HG02759 (cell line): ENCODE measurements around the gene RIN1.
"Not testable (repeated sequence)": the region's sequence is repeated elsewhere in the genome, so short reads cannot be mapped to it uniquely, and the experiment has no call there.

ENCODE experiments used
- ATAC-seq: cut with Tn5 transposase; IDR thresholded peaks from one replicate; pipeline ENCODE4 v1.9.1; 2021; ENCODE audit warnings: mild to moderate bottlenecking, moderate library complexity; ENCODE audit not compliant: unreplicated experiment

RIN1 gene

DNA sequence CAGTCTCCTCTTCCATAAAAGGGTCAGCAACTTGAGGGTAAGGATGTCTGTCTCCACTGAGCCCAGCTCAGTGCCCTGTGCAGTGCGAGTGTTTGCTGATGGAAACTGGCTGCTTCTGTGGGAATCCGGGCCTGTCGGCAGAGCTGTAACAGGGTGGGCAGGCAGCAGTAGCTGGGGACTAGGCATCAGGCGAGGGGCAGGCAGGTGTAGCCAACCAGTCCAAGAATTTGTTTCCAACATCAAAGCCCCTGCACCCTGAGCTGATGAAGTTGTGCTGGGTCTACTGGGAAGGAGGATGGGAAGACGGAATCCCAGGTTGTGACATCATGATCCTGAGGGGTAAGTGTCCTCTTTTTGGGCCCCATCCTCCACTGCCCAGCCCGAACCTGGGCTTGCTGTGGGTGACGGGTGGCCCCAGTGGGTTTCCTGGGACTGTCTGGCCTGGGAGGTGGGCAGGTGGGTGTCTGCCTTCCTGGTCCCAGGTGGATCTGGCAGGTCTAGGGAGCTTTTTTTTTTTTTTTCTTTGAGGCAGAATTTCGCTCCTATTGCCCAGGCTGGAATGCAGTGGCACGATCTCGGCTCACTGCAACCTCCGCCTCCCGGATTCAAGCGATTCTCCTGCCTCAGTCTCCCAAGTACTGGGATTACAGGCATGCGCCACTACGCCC lies 24.3 kb upstream of the RIN1 start:
- no peak for ATAC-seq

DNA sequence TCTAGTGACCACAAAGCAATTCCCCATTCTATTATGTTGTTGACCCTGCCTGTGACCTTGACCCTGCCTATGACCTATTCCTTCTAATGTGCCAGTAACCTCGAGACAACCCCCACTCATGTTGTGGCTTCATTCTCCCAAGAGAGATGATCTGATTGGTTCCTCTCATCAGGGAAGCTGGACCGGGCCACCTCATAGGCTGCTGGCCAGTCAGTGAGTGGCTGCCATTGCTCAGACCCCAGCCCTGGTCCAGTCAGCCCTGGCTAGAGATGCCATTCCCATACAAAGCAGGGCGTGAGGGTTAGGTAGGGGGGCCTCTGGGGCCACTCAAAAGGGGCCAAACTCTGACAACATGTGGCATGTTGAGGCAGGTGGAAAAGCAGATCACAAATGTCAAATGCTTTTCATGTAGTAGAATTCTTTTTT lies 23.4 kb upstream of the RIN1 start:
- no peak for ATAC-seq

DNA sequence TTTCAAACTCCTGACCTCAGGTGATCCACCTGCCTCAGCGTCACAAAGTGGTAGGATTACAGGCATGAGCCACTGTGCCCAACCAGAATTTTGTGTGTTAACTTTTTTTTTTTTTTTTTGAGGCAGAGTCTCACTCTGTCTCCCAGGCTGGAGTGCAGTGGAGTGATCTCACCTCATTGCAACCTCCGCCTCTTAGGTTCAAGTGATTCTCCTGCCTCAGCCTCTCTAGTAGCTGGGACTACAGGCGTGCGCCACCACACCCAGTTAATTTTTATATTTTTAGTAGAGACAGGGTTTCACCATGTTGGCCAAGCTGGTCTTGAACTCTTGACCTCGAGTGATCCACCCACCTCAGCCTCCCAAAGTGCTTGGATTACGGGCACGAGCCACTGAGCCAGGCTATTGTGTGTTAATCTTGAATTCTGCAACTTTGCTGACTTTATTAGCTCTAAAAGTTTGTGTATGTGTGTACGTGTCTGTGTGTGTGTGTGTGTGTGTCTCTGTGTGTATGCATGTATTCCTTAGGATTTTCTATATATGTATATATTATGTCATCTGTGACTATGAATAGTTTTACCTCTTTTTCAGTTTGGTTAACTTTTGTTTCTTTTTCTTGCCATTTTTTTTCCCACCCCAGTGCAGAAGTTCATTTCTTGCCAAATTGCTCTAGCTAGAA lies 14.5 kb upstream of the RIN1 start:
- not testable (repeated sequence) for ATAC-seq

DNA sequence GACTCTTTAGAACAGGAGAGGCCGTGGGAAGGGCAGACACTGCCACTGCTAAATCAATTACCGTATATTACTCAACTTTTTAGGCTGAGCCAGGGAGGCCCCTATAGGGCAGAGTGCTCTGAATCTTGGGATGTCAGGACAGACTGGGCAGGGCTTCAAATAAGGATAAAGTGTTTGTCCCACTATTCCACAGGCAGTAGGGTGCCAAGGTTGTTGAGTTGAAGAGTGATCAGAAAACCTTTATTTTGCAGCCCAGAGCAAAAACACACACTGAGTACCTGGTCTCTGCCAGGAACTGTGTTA lies 12.8 kb upstream of the RIN1 start:
- ATAC-seq = no peak

- ATAC-seq = peak; percentile 48
These were observed 11.4 kb upstream of the RIN1 start, which contains the start of gene B4GAT1 for GRCh38 chr11:66347425-66348276. TSS of gene B4GAT1 (minus strand) at chr11:66347629. CDS start at chr11:66347545, 84 bp downstream.

GRCh38 chr11:66346476-66347424 lies 10.5 kb upstream of the RIN1 start:
- no peak for ATAC-seq

DNA sequence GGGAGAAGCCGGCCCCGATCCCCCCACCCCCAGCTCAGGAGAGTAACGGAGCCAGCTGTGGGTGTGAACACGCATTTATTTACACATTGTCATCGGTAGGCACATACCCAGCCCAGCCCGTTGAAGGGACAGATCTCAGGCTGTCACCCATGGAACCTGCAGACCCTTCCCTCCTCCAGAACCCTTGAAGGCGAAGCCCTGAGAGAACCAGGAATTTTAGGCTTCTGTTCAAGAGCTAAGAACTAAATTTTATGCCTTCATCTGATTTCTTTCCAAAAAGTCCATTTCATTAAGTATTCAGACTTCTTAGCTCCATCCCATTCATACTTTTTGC lies 9.0 kb upstream of the RIN1 start:
- peak; percentile 6 for ATAC-seq

GRCh38 chr11:66344550-66345315 lies 8.5 kb upstream of the RIN1 start, which contains the start of gene BRMS1:
TSS of gene BRMS1 (minus strand) at chr11:66345104. CDS start at chr11:66342234, 2,870 bp downstream.
- peak; percentile 73 for ATAC-seq

- no peak for ATAC-seq
These were observed 6.9 kb upstream of the RIN1 start for GRCh38 chr11:66343176-66343575.

DNA sequence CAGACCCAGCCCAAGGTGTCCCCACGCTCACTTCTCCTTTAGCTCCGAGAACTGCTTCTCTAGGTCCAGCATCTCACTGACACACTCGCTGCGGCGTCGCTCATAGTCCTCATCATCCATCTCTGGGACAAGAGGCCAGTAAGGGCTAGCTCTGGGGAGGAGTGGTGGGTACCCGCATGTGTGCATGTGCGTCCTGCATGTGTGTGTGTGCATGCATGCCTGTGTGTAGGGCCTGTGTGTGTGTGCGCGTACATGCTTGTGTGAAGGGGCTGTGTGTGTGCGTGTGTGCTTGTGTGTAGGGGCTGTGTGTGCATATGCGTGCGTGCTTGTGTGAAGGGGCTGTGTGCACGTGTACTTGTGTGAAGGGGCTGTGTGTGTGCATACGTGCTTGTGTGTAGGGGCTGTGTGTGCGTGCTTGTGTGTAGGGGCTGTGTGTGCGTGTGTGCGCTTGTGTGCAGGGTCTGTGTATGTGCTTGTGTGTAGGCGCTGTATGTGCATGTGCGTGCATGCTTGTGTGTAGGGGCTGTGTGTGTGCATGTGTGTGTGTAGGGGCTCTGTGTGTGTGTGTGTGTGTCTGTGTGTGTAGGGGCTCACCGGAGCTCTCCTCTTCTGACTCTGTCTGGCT lies 5.4 kb upstream of the RIN1 start:
- no peak for ATAC-seq

- no peak for ATAC-seq
These were observed 4.6 kb upstream of the RIN1 start for GRCh38 chr11:66340596-66341501.

DNA sequence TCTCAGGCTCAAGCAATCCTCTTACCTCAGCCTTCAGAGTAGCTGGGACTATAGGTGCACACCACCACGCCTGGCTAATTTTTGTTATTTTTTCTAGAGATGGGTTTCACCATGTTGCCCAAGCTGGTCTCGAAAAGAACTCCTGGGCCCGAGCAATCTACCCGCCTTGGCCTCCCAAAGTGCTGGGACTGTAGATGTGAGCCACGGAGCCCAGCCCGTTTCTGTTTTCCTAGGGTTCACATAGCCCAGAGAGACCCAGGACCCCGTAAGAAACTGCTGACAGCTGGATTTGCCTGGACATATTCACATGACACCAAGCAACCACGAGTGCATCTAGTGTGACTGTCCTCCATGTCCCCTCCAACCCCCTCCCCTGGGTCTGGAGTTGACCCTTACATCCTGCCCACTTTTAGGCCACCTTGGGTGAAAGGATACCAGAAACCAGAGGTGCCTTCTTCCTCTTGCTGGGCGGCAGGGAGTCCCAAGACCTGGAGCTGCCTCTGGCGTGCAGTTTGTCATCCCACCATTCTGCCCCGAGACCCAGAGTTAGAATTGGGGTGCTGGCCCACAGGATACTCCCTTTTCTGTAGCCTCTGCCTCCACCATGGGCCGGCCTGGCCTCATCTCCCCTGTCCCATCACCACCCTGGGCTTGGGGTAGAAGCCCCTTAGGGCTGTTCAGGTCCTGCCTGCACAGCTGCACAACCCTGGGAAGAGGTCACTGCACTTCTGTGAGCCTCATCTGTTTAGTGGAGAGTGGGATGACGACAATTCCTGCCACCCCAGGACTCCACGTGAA lies 3.7 kb upstream of the RIN1 start:
- ATAC-seq = no peak

- ATAC-seq = no peak
These were observed 3.0 kb upstream of the RIN1 start for GRCh38 chr11:66339162-66339675.

- no peak for ATAC-seq
These were observed 2.3 kb upstream of the RIN1 start for GRCh38 chr11:66338276-66339161.

DNA sequence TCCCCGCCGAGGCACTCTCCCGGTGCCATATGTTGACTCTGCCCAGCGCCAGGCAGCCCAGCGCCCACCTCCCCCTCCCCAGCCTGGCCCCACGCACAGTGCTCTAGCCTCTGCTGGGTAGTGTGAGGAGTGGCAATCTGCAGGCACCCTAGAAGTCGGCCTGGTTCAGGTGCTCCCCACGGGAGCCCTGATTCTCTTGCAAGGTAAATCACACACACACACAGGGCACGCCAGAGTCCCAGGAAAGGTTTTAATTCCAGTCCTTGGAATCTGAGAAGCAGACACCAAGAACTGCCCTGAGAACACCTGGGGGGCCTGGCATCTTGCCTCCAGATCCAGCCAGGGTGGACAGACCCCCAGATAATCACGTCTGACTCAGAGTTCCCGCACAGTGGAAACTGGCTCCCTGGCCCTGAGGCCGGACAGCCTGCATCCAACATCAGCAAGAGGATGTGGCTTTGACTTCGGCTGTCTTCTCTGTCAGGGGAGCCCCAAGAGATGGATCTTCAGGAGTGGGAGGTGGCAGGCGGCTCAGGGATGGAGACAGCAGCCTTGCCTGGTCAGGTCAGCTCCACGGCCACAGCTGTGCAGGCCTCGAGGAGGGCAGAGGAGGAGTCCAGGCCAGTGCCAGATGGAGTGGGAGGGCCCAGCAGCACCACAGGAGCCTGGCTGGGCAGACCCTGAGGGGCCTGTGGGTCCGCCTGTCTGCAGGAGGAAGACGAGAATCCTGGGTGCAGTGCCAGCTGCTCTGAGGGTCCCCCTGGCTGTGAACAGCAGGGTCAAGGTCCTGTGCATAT lies 1.1 kb upstream of the RIN1 start:
- no peak for ATAC-seq
